Peyer's patch (tissue), 4 donors: ENCODE results near the gene NFIB.

Experiments used
- POLR2A ChIP-seq, 2 donors: fragments of 450-650 bp; IDR thresholded peaks; one replicate each; pipeline ENCODE4 v1.5.1; 2017; ENCODE audit warnings: antibody characterized with exemption in 2 of 2, mild to moderate bottlenecking in 2 of 2, moderate library complexity in 2 of 2
- TF ChIP-seq, protein P1 (sequence below), 6 experiments: fragments of 450-650 bp in 4 of 6; fragments of 200-600 bp in 2 of 6; sonication (generic) in 1 of 6; IDR thresholded peaks; one replicate each; pipeline ENCODE4 v1.5.1; 2017 to 2019; ENCODE audit warnings: antibody characterized with exemption in 6 of 6, mild to moderate bottlenecking in 3 of 6, moderate library complexity in 1 of 6

DNA sequence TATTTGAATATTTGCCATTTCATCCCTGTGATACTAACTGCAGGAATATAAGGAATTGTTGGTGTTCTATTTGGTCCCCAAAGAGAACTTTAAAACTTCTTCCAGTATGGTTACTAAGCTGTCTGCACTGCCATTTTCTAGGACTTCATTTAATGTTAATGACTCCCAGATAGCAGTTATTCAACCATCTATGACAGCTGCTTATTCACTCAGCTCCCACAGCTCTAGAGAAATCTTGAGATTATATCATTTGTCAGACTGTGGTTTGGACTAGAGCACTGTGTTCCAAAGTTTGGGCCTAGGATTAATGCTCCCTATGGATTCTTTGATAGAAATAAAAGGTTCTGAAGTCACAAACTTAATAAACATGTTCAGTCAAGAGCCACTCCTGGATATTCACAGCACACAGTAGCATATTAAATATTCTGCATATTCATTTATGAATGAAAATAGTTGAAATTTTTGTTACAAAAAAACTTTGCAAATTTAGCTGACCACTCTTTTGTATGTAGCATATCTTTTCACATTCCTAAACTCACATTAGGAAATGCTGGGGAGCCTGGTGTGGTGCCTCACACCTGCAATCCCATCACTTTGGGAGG, 173.7 kb downstream of the NFIB start:
- TF ChIP-seq, protein P1, sequence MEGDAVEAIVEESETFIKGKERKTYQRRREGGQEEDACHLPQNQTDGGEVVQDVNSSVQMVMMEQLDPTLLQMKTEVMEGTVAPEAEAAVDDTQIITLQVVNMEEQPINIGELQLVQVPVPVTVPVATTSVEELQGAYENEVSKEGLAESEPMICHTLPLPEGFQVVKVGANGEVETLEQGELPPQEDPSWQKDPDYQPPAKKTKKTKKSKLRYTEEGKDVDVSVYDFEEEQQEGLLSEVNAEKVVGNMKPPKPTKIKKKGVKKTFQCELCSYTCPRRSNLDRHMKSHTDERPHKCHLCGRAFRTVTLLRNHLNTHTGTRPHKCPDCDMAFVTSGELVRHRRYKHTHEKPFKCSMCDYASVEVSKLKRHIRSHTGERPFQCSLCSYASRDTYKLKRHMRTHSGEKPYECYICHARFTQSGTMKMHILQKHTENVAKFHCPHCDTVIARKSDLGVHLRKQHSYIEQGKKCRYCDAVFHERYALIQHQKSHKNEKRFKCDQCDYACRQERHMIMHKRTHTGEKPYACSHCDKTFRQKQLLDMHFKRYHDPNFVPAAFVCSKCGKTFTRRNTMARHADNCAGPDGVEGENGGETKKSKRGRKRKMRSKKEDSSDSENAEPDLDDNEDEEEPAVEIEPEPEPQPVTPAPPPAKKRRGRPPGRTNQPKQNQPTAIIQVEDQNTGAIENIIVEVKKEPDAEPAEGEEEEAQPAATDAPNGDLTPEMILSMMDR (IDR thresholded peaks at IDR 0.05), result no peak
- no peak for TF ChIP-seq POLR2A (IDR thresholded peaks at IDR 0.05)
